Endodermal cell (in vitro differentiated cells): ENCODE data around the gene ATG2B. TPM values are rescaled to one million over a fixed set of nuclear protein-coding genes. Genes with fewer than 3 reads are reported as not detected.

Source experiments
- DNase-seq: peaks from one replicate; pipeline ENCODE4 v3.0.0-alpha.2; 2017
- H3K27ac ChIP-seq: 2 replicates; pipeline ENCODE4 v1.5.1; 2013; ENCODE audit warnings: mild to moderate bottlenecking, low read depth, low read length, moderate library complexity
- H3K27me3 ChIP-seq: 2 replicates; pipeline ENCODE4 v1.6.1; 2013; ENCODE audit warnings: mild to moderate bottlenecking, low read length, moderate library complexity; ENCODE audit not compliant: insufficient read depth, control insufficient read depth, poor library complexity, severe bottlenecking
- H3K36me3 ChIP-seq: 2 replicates; pipeline ENCODE4 v1.7.0; 2013; ENCODE audit warnings: mild to moderate bottlenecking, low read length, moderate library complexity; ENCODE audit not compliant: control insufficient read depth, insufficient read depth
- H3K4me1 ChIP-seq: one replicate; pipeline ENCODE4 v1.7.0; 2013; ENCODE audit warnings: low read length; ENCODE audit not compliant: control insufficient read depth, insufficient read depth
- H3K4me3 ChIP-seq: 2 replicates; pipeline ENCODE4 v1.5.1; 2013; ENCODE audit warnings: mild to moderate bottlenecking, low read length, moderate library complexity
- H3K9ac ChIP-seq: 2 replicates; pipeline ENCODE4 v1.6.1; 2013; ENCODE audit warnings: mild to moderate bottlenecking, low read length, moderate library complexity; ENCODE audit not compliant: poor library complexity, severe bottlenecking; ENCODE audit errors: extremely low read depth
- H3K9me3 ChIP-seq: 2 replicates; pipeline ENCODE4 v1.6.1; 2013; ENCODE audit warnings: mild to moderate bottlenecking, low read length, moderate library complexity; ENCODE audit not compliant: control insufficient read depth
- H3K27ac Mint-ChIP-seq: 2 replicates; pipeline ENCODE4 v1.8.0; 2020; ENCODE audit warnings: mixed read lengths
- H3K27me3 Mint-ChIP-seq: 2 replicates; pipeline ENCODE4 v1.8.0; 2021; ENCODE audit warnings: mild to moderate bottlenecking, mixed read lengths; ENCODE audit not compliant: insufficient read depth
- H3K36me3 Mint-ChIP-seq: 2 replicates; pipeline ENCODE4 v1.8.0; 2020; ENCODE audit warnings: low read depth, mixed read lengths
- H3K4me1 Mint-ChIP-seq: 2 replicates; pipeline ENCODE4 v1.8.0; 2020; ENCODE audit warnings: mixed read lengths
- H3K4me3 Mint-ChIP-seq: 2 replicates; pipeline ENCODE4 v1.8.0; 2020; ENCODE audit warnings: mild to moderate bottlenecking, moderate library complexity, mixed read lengths
- H3K9me3 Mint-ChIP-seq: 2 replicates; pipeline ENCODE4 v1.8.0; 2020; ENCODE audit warnings: mild to moderate bottlenecking, mixed read lengths
- WGBS, 2 experiments: methylation state at CpG; one replicate each; pipeline versions ENCODE4 v1.1.5 to v1.1.7; 2013; ENCODE audit warnings: missing lambda C conversion rate in 2 of 2, mixed read lengths in 1 of 2; ENCODE audit not compliant: insufficient coverage in 1 of 2, insufficient read length in 1 of 2; 5-methylcytosine and 5-hydroxymethylcytosine counted together
- total RNA-seq, 2 donors: library from RNA; stranded (reverse); fragmentation: NEBNext Ultra II Directional in 1 of 2; extraction: Animal tissue kit (Norgen Biotek cat#: 25700) in 1 of 2; gene quantifications; 2 replicates in 1 of 2; 3 replicates in 1 of 2; pipeline ENCODE4 v1.2.1, GENCODE V29; 2021
- TF ChIP-seq, protein P1 (sequence below): fragments of 200-600 bp; sonication (generic); conservative IDR thresholded peaks from 2 replicates; pipeline ENCODE4 v1.5.0; 2021; ENCODE audit warnings: antibody characterized with exemption, mild to moderate bottlenecking

ATG2B gene
- total RNA-seq, 2 donors from 2014 or later: 9.7 to 14.1 TPM

GRCh38 chr14:96269359-96269710 lies 93.8 kb downstream of the ATG2B start:
- Mint-ChIP-seq H3K4me1 (peaks cover 5% of the 10 kb centered on the region), H3K27me3 (peaks cover 3% of the 10 kb centered on the region), H3K4me3 (no peak overlapping the region), H3K9me3 (peaks cover 24% of the 10 kb centered on the region), H3K36me3 (peaks cover 4% of the 10 kb centered on the region), H3K27ac (no peak overlapping the region)
- Histone ChIP-seq H3K27ac (no peak overlapping the region), H3K9ac (no peak overlapping the region), H3K36me3 (no peaks in the 10 kb centered on the region), H3K27me3 (no peaks in the 10 kb centered on the region), H3K4me3 (no peak overlapping the region), H3K9me3 (peaks cover 21% of the 10 kb centered on the region), H3K4me1 (no peaks in the 10 kb centered on the region)
- WGBS, 2 experiments: 92 to 94% methylated on average over 6 to 10 of the region's 10 CpGs
- TF ChIP-seq, protein P1, sequence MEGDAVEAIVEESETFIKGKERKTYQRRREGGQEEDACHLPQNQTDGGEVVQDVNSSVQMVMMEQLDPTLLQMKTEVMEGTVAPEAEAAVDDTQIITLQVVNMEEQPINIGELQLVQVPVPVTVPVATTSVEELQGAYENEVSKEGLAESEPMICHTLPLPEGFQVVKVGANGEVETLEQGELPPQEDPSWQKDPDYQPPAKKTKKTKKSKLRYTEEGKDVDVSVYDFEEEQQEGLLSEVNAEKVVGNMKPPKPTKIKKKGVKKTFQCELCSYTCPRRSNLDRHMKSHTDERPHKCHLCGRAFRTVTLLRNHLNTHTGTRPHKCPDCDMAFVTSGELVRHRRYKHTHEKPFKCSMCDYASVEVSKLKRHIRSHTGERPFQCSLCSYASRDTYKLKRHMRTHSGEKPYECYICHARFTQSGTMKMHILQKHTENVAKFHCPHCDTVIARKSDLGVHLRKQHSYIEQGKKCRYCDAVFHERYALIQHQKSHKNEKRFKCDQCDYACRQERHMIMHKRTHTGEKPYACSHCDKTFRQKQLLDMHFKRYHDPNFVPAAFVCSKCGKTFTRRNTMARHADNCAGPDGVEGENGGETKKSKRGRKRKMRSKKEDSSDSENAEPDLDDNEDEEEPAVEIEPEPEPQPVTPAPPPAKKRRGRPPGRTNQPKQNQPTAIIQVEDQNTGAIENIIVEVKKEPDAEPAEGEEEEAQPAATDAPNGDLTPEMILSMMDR: no peak
- DNase-seq: no peak

DNA sequence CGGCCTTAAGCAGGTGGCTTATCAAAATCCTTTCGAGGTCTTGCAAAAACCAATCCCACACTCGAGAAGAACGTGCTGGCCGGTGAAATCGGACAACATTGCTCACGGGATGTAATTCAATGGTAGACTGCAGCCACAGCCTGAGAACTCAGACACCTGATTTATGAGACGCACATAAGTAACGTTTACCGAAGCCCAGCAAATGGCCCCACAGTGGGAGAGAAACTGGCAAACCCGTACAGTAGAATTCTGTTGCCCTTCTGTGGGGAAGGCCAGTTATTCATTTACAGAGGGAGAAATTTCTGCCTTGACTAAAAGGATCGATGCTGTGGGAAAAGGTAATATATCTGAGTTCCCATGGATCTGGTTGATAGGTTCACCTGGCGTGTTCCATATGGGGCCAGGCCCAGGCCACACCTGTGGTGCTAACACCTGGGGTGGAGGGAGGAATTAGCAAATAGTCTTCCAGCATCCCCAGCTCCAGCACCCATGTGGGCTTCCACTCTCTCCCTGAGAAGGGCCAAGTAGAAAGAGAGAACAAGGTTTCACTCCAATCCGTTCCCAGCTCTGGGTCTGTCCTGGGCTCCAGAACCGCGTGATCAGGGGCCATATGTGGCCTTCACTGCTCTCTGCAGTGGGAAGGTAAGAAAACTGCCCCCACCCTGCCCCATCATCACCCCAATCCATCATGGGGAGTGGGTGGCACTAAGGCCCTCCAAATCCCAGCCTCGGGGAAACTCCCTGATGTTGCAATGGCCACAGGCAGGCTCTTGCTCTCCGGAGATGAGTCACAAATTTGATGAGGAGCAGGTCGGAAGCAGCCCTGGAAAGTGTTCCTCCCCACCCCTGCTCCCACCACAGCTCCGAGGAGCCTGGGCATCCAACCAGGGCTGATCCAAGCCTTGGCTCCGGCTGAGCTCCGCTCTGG lies 94.4 kb downstream of the ATG2B start:
- Histone ChIP-seq H3K4me1 (no peaks in the 10 kb centered on the region), H3K9ac (no peak overlapping the region), H3K27ac (no peak overlapping the region), H3K36me3 (no peaks in the 10 kb centered on the region), H3K27me3 (no peaks in the 10 kb centered on the region), H3K9me3 (peaks cover 21% of the 10 kb centered on the region), H3K4me3 (no peak overlapping the region)
- H3K36me3 Mint-ChIP-seq: peaks cover 4% of the 10 kb centered on the region
- TF ChIP-seq, protein P1: no peak
- no peaks in the 10 kb centered on the region for H3K27me3 Mint-ChIP-seq
- DNase-seq: no peak
- no peak overlapping the region for H3K4me3 Mint-ChIP-seq
- H3K9me3 Mint-ChIP-seq: peaks cover 24% of the 10 kb centered on the region
- no peak overlapping the region for H3K27ac Mint-ChIP-seq
- peaks cover 2% of the 10 kb centered on the region for H3K4me1 Mint-ChIP-seq
- 89 to 94% methylated on average over 15 to 22 of the region's 22 CpGs for WGBS, 2 experiments

DNA sequence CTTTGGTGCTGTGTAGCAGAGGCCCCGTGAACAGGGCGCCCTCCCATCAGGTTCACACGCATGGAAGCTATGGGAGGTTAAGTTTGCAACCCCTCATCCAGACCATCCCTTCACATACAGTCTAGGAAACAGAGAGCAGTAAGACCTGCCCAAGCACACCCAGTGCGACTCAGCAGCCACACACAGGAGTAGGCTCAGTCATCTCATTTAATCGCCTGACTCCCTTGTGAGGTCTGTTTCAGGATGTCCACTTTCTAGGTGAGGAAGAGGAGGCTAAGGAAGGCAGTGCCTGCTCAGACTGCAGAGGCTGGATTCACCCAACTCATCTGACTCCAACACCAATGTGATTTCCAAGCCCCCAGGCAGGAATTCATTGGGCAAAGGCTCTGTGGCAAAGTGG lies 95.2 kb downstream of the ATG2B start:
- 90 to 100% methylated on average over 1 to 5 of the region's 5 CpGs for WGBS, 2 experiments
- no peaks in the 10 kb centered on the region for H3K4me1 ChIP-seq
- no peak overlapping the region for H3K9ac ChIP-seq
- no peak for DNase-seq
- no peaks in the 10 kb centered on the region for H3K27me3 ChIP-seq
- TF ChIP-seq, protein P1: no peak
- H3K4me3 ChIP-seq: no peak overlapping the region
- H3K27me3 Mint-ChIP-seq: no peaks in the 10 kb centered on the region
- H3K27ac Mint-ChIP-seq: no peak overlapping the region
- H3K36me3 ChIP-seq: no peaks in the 10 kb centered on the region
- H3K4me1 Mint-ChIP-seq: peaks cover 2% of the 10 kb centered on the region
- no peak overlapping the region for H3K4me3 Mint-ChIP-seq
- no peak overlapping the region for H3K27ac ChIP-seq
- H3K9me3 ChIP-seq: peaks cover 17% of the 10 kb centered on the region
- H3K36me3 Mint-ChIP-seq: peaks cover 4% of the 10 kb centered on the region
- peaks cover 20% of the 10 kb centered on the region for H3K9me3 Mint-ChIP-seq
